Caco-2 (cell line): ENCODE data around the gene AGAP1. TPM values are rescaled to one million over a fixed set of nuclear protein-coding genes. Genes with fewer than 3 reads are reported as not detected.

Experiments
- BruUV-seq: library from RNA; stranded (reverse); fragments of 400-500 nt; replicated peaks from 2 replicates; lab custom pipeline; 2021; lab: Mats Ljungman, UMichigan
- CTCF ChIA-PET: fragments of 300-600 bp; sonication (Branson Sonifier 250); formaldehyde crosslinking; loops from one replicate; lab custom pipeline; 2022; ENCODE audit warnings: antibody characterized with exemption; lab: Charles Lee
- POLR2A ChIA-PET: fragments of 300-600 bp; sonication (Branson Sonifier 250); formaldehyde crosslinking; loops from one replicate; lab custom pipeline; 2022; ENCODE audit warnings: antibody characterized with exemption; lab: Charles Lee
- DNase-seq, 2 experiments: peaks; one replicate each; pipeline versions ENCODE4 v3.0.0 to v3.0.0-alpha.2; 2020 to 2022
- H3K27me3 ChIP-seq: replicated peaks from 2 replicates; pipeline ENCODE4 v1.6.0; 2011; ENCODE audit warnings: low read length; ENCODE audit not compliant: control insufficient read depth, insufficient read depth
- H3K36me3 ChIP-seq: 2 replicates; pipeline ENCODE4 v1.5.1; 2011; ENCODE audit warnings: low read length; ENCODE audit not compliant: control insufficient read depth, insufficient read depth
- H3K4me1 ChIP-seq: fragments of 250-450 bp; sonication (Bioruptor Pico); 2 replicates; pipeline ENCODE4 v1.5.1; 2020; ENCODE audit warnings: mild to moderate bottlenecking
- H3K4me3 ChIP-seq: 2 replicates; pipeline ENCODE4 v1.5.1; 2011; ENCODE audit warnings: low read depth, mild to moderate bottlenecking, control low read depth, low read length
- H3K9me3 ChIP-seq: fragments of 250-450 bp; sonication (Bioruptor Pico); 2 replicates; pipeline ENCODE4 v1.5.1; 2020; ENCODE audit warnings: mild to moderate bottlenecking, moderate library complexity
- H3K27ac Mint-ChIP-seq: one replicate; pipeline ENCODE4 v1.8.0; 2022; ENCODE audit warnings: mixed read lengths; ENCODE audit not compliant: unreplicated experiment
- H3K27me3 Mint-ChIP-seq: one replicate; pipeline ENCODE4 v1.8.0; 2022; ENCODE audit warnings: mixed read lengths; ENCODE audit not compliant: insufficient read depth, unreplicated experiment
- H3K36me3 Mint-ChIP-seq: one replicate; pipeline ENCODE4 v1.8.0; 2022; ENCODE audit warnings: mild to moderate bottlenecking, mixed read lengths; ENCODE audit not compliant: insufficient read depth, unreplicated experiment
- H3K4me1 Mint-ChIP-seq: one replicate; pipeline ENCODE4 v1.8.0; 2022; ENCODE audit warnings: low read depth, mixed read lengths; ENCODE audit not compliant: unreplicated experiment
- H3K4me3 Mint-ChIP-seq: one replicate; pipeline ENCODE4 v1.8.0; 2022; ENCODE audit warnings: mild to moderate bottlenecking, moderate library complexity, mixed read lengths; ENCODE audit not compliant: unreplicated experiment
- H3K9me3 Mint-ChIP-seq: one replicate; pipeline ENCODE4 v1.8.0; 2022; ENCODE audit warnings: mixed read lengths; ENCODE audit not compliant: unreplicated experiment
- CTCF ChIP-seq, 2 experiments: fragments of 200-600 bp in 1 of 2; IDR thresholded peaks; 1 replicate in 1 of 2; 2 replicates in 1 of 2; pipeline versions ENCODE4 v1.5.1 to v1.8.0; 2011 to 2022; ENCODE audit warnings: antibody characterized with exemption in 1 of 2, control low read depth in 1 of 2, inconsistent platforms in 1 of 2, low read depth in 1 of 2, low read length in 1 of 2, mild to moderate bottlenecking in 1 of 2, moderate library complexity in 1 of 2; ENCODE audit not compliant: insufficient read depth in 1 of 2, severe bottlenecking in 1 of 2, unreplicated experiment in 1 of 2
- intact Hi-C: fragments of 100-400 bp; cut with micrococcal nuclease; formaldehyde crosslinking; loops from one replicate; pipeline ENCODE4 v1.10.0; 2022; ENCODE audit not compliant: unreplicated experiment
- total RNA-seq: library from RNA; stranded (reverse); gene quantifications from 2 replicates; pipeline ENCODE4 v1.2.3, GENCODE V29; 2022

Gene AGAP1
- total RNA-seq, 1 experiment from 2014 or later = 41.7 TPM

GRCh38 chr2:235501673-235502031 lies 7.8 kb downstream of the AGAP1 start:
- no peak overlapping the region for H3K4me3 ChIP-seq
- TF ChIP-seq CTCF (IDR thresholded peaks at IDR 0.05; ENCODE audit: insufficient read depth in 1 of 2, low read depth in 1 of 2, low read length in 1 of 2, severe bottlenecking in 1 of 2, unreplicated experiment in 1 of 2) = no peak
- intact Hi-C loops = no loop called here
- H3K27me3 ChIP-seq = no peaks in the 10 kb centered on the region
- BruUV-seq = no TSS peak
- Mint-ChIP-seq H3K4me3 (no peak overlapping the region), H3K36me3 (no peaks in the 10 kb centered on the region), H3K9me3 (no peaks in the 10 kb centered on the region), H3K27me3 (no peaks in the 10 kb centered on the region), H3K4me1 (peaks cover 23% of the 10 kb centered on the region), H3K27ac (no peak overlapping the region)
- H3K9me3 ChIP-seq = no peaks in the 10 kb centered on the region
- peaks cover 12% of the 10 kb centered on the region; the same call in 1 of the 2 replicates for H3K4me1 ChIP-seq
- H3K36me3 ChIP-seq = no peaks in the 10 kb centered on the region
- no peak for DNase-seq
- POLR2A ChIA-PET = no interaction called here
- CTCF ChIA-PET = interaction anchor here (0.7 kb wide), 1 partner anchor 215 kb away, joined by 3 read pairs; no protein-coding TSS in a partner anchor

- BruUV-seq = no TSS peak
- ChIA-PET POLR2A (no interaction called here), CTCF (no interaction called here)
- H3K27me3 Mint-ChIP-seq = no peaks in the 10 kb centered on the region
- Histone ChIP-seq H3K36me3 (no peaks in the 10 kb centered on the region), H3K4me3 (no peak overlapping the region), H3K27me3 (no peaks in the 10 kb centered on the region), H3K4me1 (peaks cover 12% of the 10 kb centered on the region; the same call in 1 of the 2 replicates), H3K9me3 (no peaks in the 10 kb centered on the region)
- peaks cover 23% of the 10 kb centered on the region for H3K4me1 Mint-ChIP-seq
- intact Hi-C loops = no loop called here
- H3K4me3 Mint-ChIP-seq = no peak overlapping the region
- TF ChIP-seq CTCF (IDR thresholded peaks at IDR 0.05; ENCODE audit: insufficient read depth in 1 of 2, low read depth in 1 of 2, low read length in 1 of 2, severe bottlenecking in 1 of 2, unreplicated experiment in 1 of 2) = no peak
- no peak for DNase-seq
- H3K9me3 Mint-ChIP-seq = no peaks in the 10 kb centered on the region
- H3K27ac Mint-ChIP-seq = no peak overlapping the region
- peaks cover 5% of the 10 kb centered on the region for H3K36me3 Mint-ChIP-seq
Observed at GRCh38 chr2:235502336-235502735, 8.5 kb downstream of the AGAP1 start.

- H3K36me3 Mint-ChIP-seq = peaks cover 6% of the 10 kb centered on the region
- Histone ChIP-seq H3K36me3 (no peaks in the 10 kb centered on the region), H3K9me3 (no peaks in the 10 kb centered on the region), H3K4me1 (peaks cover 12% of the 10 kb centered on the region; the same call in 1 of the 2 replicates), H3K4me3 (no peak overlapping the region), H3K27me3 (no peaks in the 10 kb centered on the region)
- intact Hi-C loops = loop anchor here (1.0 kb wide), 1 partner anchor 8 kb away; no protein-coding TSS in a partner anchor
- DNase-seq = no peak
- peaks cover 22% of the 10 kb centered on the region for H3K4me1 Mint-ChIP-seq
- no peak for TF ChIP-seq CTCF (IDR thresholded peaks at IDR 0.05; ENCODE audit: insufficient read depth in 1 of 2, low read depth in 1 of 2, low read length in 1 of 2, severe bottlenecking in 1 of 2, unreplicated experiment in 1 of 2)
- no TSS peak for BruUV-seq
- ChIA-PET CTCF (interaction anchor here (0.8 kb wide), 1 partner anchor 71 kb away, joined by 3 read pairs; no protein-coding TSS in a partner anchor), POLR2A (no interaction called here)
- no peak overlapping the region for H3K4me3 Mint-ChIP-seq
- H3K9me3 Mint-ChIP-seq = no peaks in the 10 kb centered on the region
- no peaks in the 10 kb centered on the region for H3K27me3 Mint-ChIP-seq
- no peak overlapping the region for H3K27ac Mint-ChIP-seq
Observed at GRCh38 chr2:235504441-235505180, 10.8 kb downstream of the AGAP1 start.
